ENCODE data around the gene FZD10.

Gene FZD10

GRCh38 chr12:130132831-130133511 is 29.3 kb upstream of the FZD10 start:
- DNase-seq, result peak; percentile 51

- DNase-seq, result no peak
Observed at GRCh38 chr12:130133851-130134562, 28.3 kb upstream of the FZD10 start.

GRCh38 chr12:130134563-130134915 is 27.7 kb upstream of the FZD10 start:
- DNase-seq, result no peak

- DNase-seq, result no peak
Observed at GRCh38 chr12:130136509-130137039, 25.7 kb upstream of the FZD10 start.

GRCh38 chr12:130137040-130138018 is 24.9 kb upstream of the FZD10 start:
- DNase-seq, result peak; percentile 69

GRCh38 chr12:130138478-130138877 is 23.8 kb upstream of the FZD10 start:
- no peak for DNase-seq

- DNase-seq, result no peak
Observed at GRCh38 chr12:130139567-130140421, 22.5 kb upstream of the FZD10 start.

GRCh38 chr12:130141105-130141504 is 21.2 kb upstream of the FZD10 start:
- DNase-seq, result no peak

- no peak for DNase-seq
Observed at GRCh38 chr12:130141901-130142683, 20.2 kb upstream of the FZD10 start.

- DNase-seq, result no peak
Observed at GRCh38 chr12:130142736-130143135, 19.5 kb upstream of the FZD10 start.

- no peak for DNase-seq
Observed at GRCh38 chr12:130143136-130143535, 19.1 kb upstream of the FZD10 start.

GRCh38 chr12:130144256-130144655 is 18.0 kb upstream of the FZD10 start:
- no peak for DNase-seq

- no peak for DNase-seq
Observed at GRCh38 chr12:130145731-130146130, 16.5 kb upstream of the FZD10 start.

- DNase-seq, result no peak
Observed at GRCh38 chr12:130146176-130146931, 15.9 kb upstream of the FZD10 start.

GRCh38 chr12:130147875-130148596 is 14.2 kb upstream of the FZD10 start:
- DNase-seq, result no peak

GRCh38 chr12:130151846-130152245 is 10.4 kb upstream of the FZD10 start:
- no peak for DNase-seq

- no peak for DNase-seq
Observed at GRCh38 chr12:130152386-130152785, 9.9 kb upstream of the FZD10 start.

GRCh38 chr12:130153803-130154202 is 8.5 kb upstream of the FZD10 start:
- DNase-seq, result no peak

- DNase-seq, result no peak
Observed at GRCh38 chr12:130154276-130155070, 7.8 kb upstream of the FZD10 start.
